Bone marrow (tissue), 2 donors: ENCODE measurements around the gene BMX.
A peak's percentile ranks its signal among the peaks of the same experiment; 100 is the strongest.

Experiments used
- DNase-seq, 2 donors: peaks; one replicate each; lab custom pipeline; 2025; lab: John Stamatoyannopoulos, UW

BMX gene

GRCh38 chrX:15500497-15500966 is at the start of gene BMX:
Gene BMX (plus strand): TSS chrX:15500807. CDS start chrX:15508354, 7,547 bp downstream.
- DNase-seq = no peak

- DNase-seq = no peak
These were observed 48.7 kb upstream of the BMX start for GRCh38 chrX:15451913-15452312.

GRCh38 chrX:15464704-15465103 is 35.9 kb upstream of the BMX start:
- no peak for DNase-seq

GRCh38 chrX:15465347-15465746 is 35.3 kb upstream of the BMX start:
- no peak for DNase-seq

- no peak for DNase-seq
These were observed 34.5 kb upstream of the BMX start for GRCh38 chrX:15465896-15466651.

GRCh38 chrX:15468036-15468435 is 32.6 kb upstream of the BMX start:
- DNase-seq = no peak

- no peak for DNase-seq
These were observed 31.0 kb upstream of the BMX start for GRCh38 chrX:15469613-15470012.

- peak; percentile 0 to 9 for DNase-seq
These were observed 29.6 kb upstream of the BMX start for GRCh38 chrX:15471028-15471427.

- DNase-seq = no peak
These were observed 28.1 kb upstream of the BMX start for GRCh38 chrX:15472531-15472930.

- no peak for DNase-seq
These were observed 26.6 kb upstream of the BMX start for GRCh38 chrX:15474028-15474427.

- no peak for DNase-seq
These were observed 25.6 kb upstream of the BMX start for GRCh38 chrX:15475021-15475420.

- no peak for DNase-seq
These were observed 25.1 kb upstream of the BMX start for GRCh38 chrX:15475486-15475885.

- no peak for DNase-seq
These were observed 16.7 kb upstream of the BMX start for GRCh38 chrX:15483891-15484290.

- no peak for DNase-seq
These were observed 8.1 kb upstream of the BMX start for GRCh38 chrX:15492469-15492868.

- peak; percentile 20 to 24 for DNase-seq
These were observed 7.3 kb upstream of the BMX start, which contains the start of gene PIR for GRCh38 chrX:15493118-15493962. Gene PIR (minus strand): TSS chrX:15493333. CDS start chrX:15491257, 2,076 bp downstream.

GRCh38 chrX:15495801-15496200 is 4.8 kb upstream of the BMX start:
- no peak for DNase-seq

- DNase-seq = no peak
These were observed 3.8 kb upstream of the BMX start for GRCh38 chrX:15496824-15497223.

- DNase-seq = peak; percentile 0 to 11
These were observed 2.7 kb upstream of the BMX start for GRCh38 chrX:15497865-15498264.

GRCh38 chrX:15498741-15499140 is 1.9 kb upstream of the BMX start:
- DNase-seq = no peak

- no peak for DNase-seq
These were observed 631 bp upstream of the BMX start for GRCh38 chrX:15499976-15500375.

GRCh38 chrX:15501506-15501905 is 899 bp downstream of the BMX start:
- DNase-seq = no peak

- no peak for DNase-seq
These were observed 4.1 kb downstream of the BMX start for GRCh38 chrX:15504661-15505060.

GRCh38 chrX:15505101-15505500 is 4.5 kb downstream of the BMX start:
- DNase-seq = no peak
